HEK293T (cell line): ENCODE results near the gene YAF2.

Source experiments
- ARNT ChIP-seq: fragments of 450-650 bp; IDR thresholded peaks from 2 replicates; pipeline ENCODE4 v1.6.1; 2017; ENCODE audit warnings: mild to moderate bottlenecking
- BHLHE40 ChIP-seq: fragments of 450-650 bp; IDR thresholded peaks from 2 replicates; pipeline ENCODE4 v1.6.1; 2016; ENCODE audit warnings: mild to moderate bottlenecking, moderate library complexity, borderline replicate concordance
- CTBP1 ChIP-seq: fragments of 450-650 bp; IDR thresholded peaks from 2 replicates; pipeline ENCODE4 v1.6.1; 2016; ENCODE audit warnings: borderline replicate concordance
- FOXA1 ChIP-seq: fragments of 450-650 bp; IDR thresholded peaks from 2 replicates; pipeline ENCODE4 v1.6.1; 2016; ENCODE audit warnings: mild to moderate bottlenecking
- FOXK2 ChIP-seq: fragments of 450-650 bp; IDR thresholded peaks from 2 replicates; pipeline ENCODE4 v1.6.1; 2016; ENCODE audit warnings: mild to moderate bottlenecking
- FOXM1 ChIP-seq: fragments of 450-650 bp; IDR thresholded peaks from 2 replicates; pipeline ENCODE4 v1.6.1; 2017; ENCODE audit warnings: mild to moderate bottlenecking, borderline replicate concordance
- HDGF ChIP-seq: fragments of 450-650 bp; IDR thresholded peaks from 2 replicates; pipeline ENCODE4 v1.6.1; 2017; ENCODE audit warnings: antibody characterized with exemption, borderline replicate concordance
- L3MBTL2 ChIP-seq: fragments of 450-650 bp; conservative IDR thresholded peaks from 2 replicates; pipeline ENCODE4 v1.6.1; 2016; ENCODE audit warnings: mild to moderate bottlenecking
- NFRKB ChIP-seq: fragments of 450-650 bp; IDR thresholded peaks from 2 replicates; pipeline ENCODE4 v1.6.1; 2016; ENCODE audit warnings: mild to moderate bottlenecking, moderate library complexity
- PKNOX1 ChIP-seq: fragments of 450-650 bp; IDR thresholded peaks from 2 replicates; pipeline ENCODE4 v1.6.1; 2016
- SP1 ChIP-seq: fragments of 450-650 bp; IDR thresholded peaks from 2 replicates; pipeline ENCODE4 v1.6.1; 2017
- SUZ12 ChIP-seq: fragments of 450-650 bp; IDR thresholded peaks from 2 replicates; pipeline ENCODE4 v1.6.1; 2016; ENCODE audit warnings: mild to moderate bottlenecking
- TARDBP ChIP-seq: fragments of 450-650 bp; IDR thresholded peaks from 2 replicates; pipeline ENCODE4 v1.6.1; 2016
- ZNF384 ChIP-seq: fragments of 450-650 bp; IDR thresholded peaks from 2 replicates; pipeline ENCODE4 v1.6.1; 2016

DNA sequence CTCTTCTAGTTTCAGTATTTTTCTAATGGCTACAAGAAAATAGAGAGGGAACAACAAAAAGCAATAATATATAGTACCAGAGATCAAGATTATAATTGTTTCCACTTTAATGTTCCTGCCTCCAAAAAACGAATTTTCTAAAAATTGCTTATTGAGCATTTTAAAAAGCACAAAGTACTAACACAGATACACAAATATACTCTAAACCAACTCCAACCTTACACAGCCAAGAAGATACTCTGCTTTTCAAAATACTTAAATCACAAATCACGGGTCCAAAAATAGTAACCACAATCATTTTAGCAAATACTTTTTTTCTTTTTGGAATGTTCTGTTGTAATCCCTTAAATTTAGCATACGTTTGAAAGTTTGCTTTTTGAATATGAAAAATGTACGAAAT is 2.0 kb downstream of the YAF2 start:
- TF ChIP-seq ZNF384: no peak
- no peak for TF ChIP-seq BHLHE40
- TF ChIP-seq ARNT: no peak
- no peak for TF ChIP-seq SP1
- no peak for TF ChIP-seq TARDBP
- no peak for TF ChIP-seq CTBP1
- TF ChIP-seq HDGF: no peak
- TF ChIP-seq NFRKB: no peak
- TF ChIP-seq FOXK2: no peak
- TF ChIP-seq FOXM1: no peak
- TF ChIP-seq SUZ12: no peak
- TF ChIP-seq L3MBTL2: no peak
- no peak for TF ChIP-seq PKNOX1
- TF ChIP-seq FOXA1: no peak
